HCT116 (cell line): ENCODE data around the gene OR2V2. TPM values are rescaled to one million over a fixed set of nuclear protein-coding genes. Genes with fewer than 3 reads are reported as not detected.

Source experiments
- ATAC-seq: fragments of 200-7000 bp; cut with Tn5 transposase; 2 replicates; pipeline ENCODE4 v1.9.1; 2020; ENCODE audit warnings: mild to moderate bottlenecking, moderate library complexity
- BruUV-seq: library from RNA; stranded (reverse); fragments of 400-500 nt; replicated peaks from 2 replicates; lab custom pipeline; 2021; lab: Mats Ljungman, UMichigan
- CTCF ChIA-PET: fragments of 300-600 bp; sonication (Branson Sonifier 250); formaldehyde crosslinking; loops from one replicate; lab custom pipeline; 2021; ENCODE audit warnings: antibody characterized with exemption; lab: Charles Lee
- POLR2A ChIA-PET: fragments of 300-600, 350-600 bp; sonication (Branson Sonifier 250); formaldehyde crosslinking; loops from one replicate; lab custom pipeline; 2021; ENCODE audit warnings: antibody characterized with exemption; lab: Charles Lee
- RAD21 ChIA-PET, 2 experiments: fragments of 300-600 bp; sonication (Branson Sonifier 250); formaldehyde crosslinking; loops; one replicate each; lab custom pipeline; 2023; ENCODE audit warnings: low total read pairs in 2 of 2; ENCODE audit not compliant: uncharacterized antibody in 2 of 2, unreplicated experiment in 2 of 2, low non-redundant PET in 1 of 2; lab: Charles Lee
- DNase-seq: peaks from one replicate; pipeline ENCODE4 v3.0.0-alpha.2; 2010; ENCODE audit warnings: low read depth, low spot score
- H2AFZ ChIP-seq: fragments of 200-600 bp; shearing (Covaris generic), sonication (generic); 2 replicates; pipeline ENCODE4 v1.6.1; 2017; ENCODE audit warnings: low read depth, mixed run types, mixed read lengths, antibody characterized with exemption, low read length; ENCODE audit not compliant: poor library complexity, severe bottlenecking
- H3K27ac ChIP-seq: 2 replicates; pipeline ENCODE4 v1.5.1; 2012; ENCODE audit warnings: low read depth, low read length
- H3K27me3 ChIP-seq: fragments of 200-600 bp; sonication (generic); 2 replicates; pipeline ENCODE4 v1.6.1; 2016; ENCODE audit warnings: mixed run types, low read length, mixed read lengths; ENCODE audit not compliant: insufficient read depth
- H3K36me3 ChIP-seq, 2 experiments: fragments of 200-500 bp in 1 of 2; fragments of 200-600 bp in 1 of 2; sonication (Bioruptor generic) in 1 of 2; sonication (generic) in 1 of 2; 2 replicates each; pipeline versions ENCODE4 v1.5.1 to v1.6.1; 2014 to 2016; ENCODE audit warnings: low read length in 2 of 2, inconsistent platforms in 1 of 2, mixed read lengths in 1 of 2, mixed run types in 1 of 2; ENCODE audit not compliant: insufficient read depth in 2 of 2, control insufficient read depth in 1 of 2
- H3K4me1 ChIP-seq, 2 experiments: fragments of 200-600 bp in 1 of 2; sonication (generic) in 1 of 2; 2 replicates each; pipeline versions ENCODE4 v1.5.1 to v1.6.1; 2012 to 2017; ENCODE audit warnings: low read length in 2 of 2, inconsistent platforms in 1 of 2, mild to moderate bottlenecking in 1 of 2, mixed read lengths in 1 of 2, mixed run types in 1 of 2, moderate library complexity in 1 of 2; ENCODE audit not compliant: insufficient read depth in 2 of 2, control insufficient read depth in 1 of 2
- H3K4me2 ChIP-seq: fragments of 200-600 bp; sonication (generic); 2 replicates; pipeline ENCODE4 v1.6.1; 2017; ENCODE audit warnings: mixed run types, low read length, mixed read lengths
- H3K4me3 ChIP-seq, 2 experiments: fragments of 200-600 bp in 1 of 2; sonication (generic) in 1 of 2; replicated peaks in 1 of 2; 2 replicates each; pipeline ENCODE4 v1.5.1; 2011 to 2016; ENCODE audit warnings: low read length in 2 of 2, control low read depth in 1 of 2, low read depth in 1 of 2, mild to moderate bottlenecking in 1 of 2, mixed read lengths in 1 of 2, mixed run types in 1 of 2
- H3K79me2 ChIP-seq: fragments of 200-600 bp; sonication (generic); 2 replicates; pipeline ENCODE4 v1.6.1; 2017; ENCODE audit warnings: mild to moderate bottlenecking, mixed run types, low read length, moderate library complexity, mixed read lengths; ENCODE audit not compliant: insufficient read depth
- H3K9ac ChIP-seq: fragments of 200-600 bp; sonication (generic); 2 replicates; pipeline ENCODE4 v1.6.1; 2016; ENCODE audit warnings: low read length, mixed read lengths
- H3K9me2 ChIP-seq: fragments of 200-600 bp; sonication (generic), shearing (Covaris generic); 2 replicates; pipeline ENCODE4 v1.6.1; 2017; ENCODE audit warnings: mixed run types, mild to moderate bottlenecking, moderate library complexity; ENCODE audit not compliant: insufficient read depth
- H3K9me3 ChIP-seq, 2 experiments: fragments of 200-500 bp in 1 of 2; fragments of 200-600 bp in 1 of 2; sonication (Bioruptor generic) in 1 of 2; sonication (generic) in 1 of 2; 2 replicates each; pipeline ENCODE4 v1.6.1; 2014 to 2017; ENCODE audit warnings: low read length in 2 of 2, mixed read lengths in 2 of 2, inconsistent platforms in 1 of 2, low read depth in 1 of 2, mild to moderate bottlenecking in 1 of 2, mixed run types in 1 of 2, moderate library complexity in 1 of 2; ENCODE audit not compliant: control insufficient read depth in 1 of 2, insufficient read depth in 1 of 2
- H4K20me1 ChIP-seq: fragments of 200-600 bp; sonication (generic), shearing (Covaris generic); 2 replicates; pipeline ENCODE4 v1.6.1; 2017; ENCODE audit warnings: mixed run types, mild to moderate bottlenecking, moderate library complexity; ENCODE audit not compliant: insufficient read depth
- CBX3 ChIP-seq: IDR thresholded peaks from 2 replicates; pipeline ENCODE4 v1.6.1; 2012; ENCODE audit warnings: low read depth
- EGR1 ChIP-seq: IDR thresholded peaks from 2 replicates; pipeline ENCODE4 v1.6.1; 2012; ENCODE audit warnings: low read depth
- FOSL1 ChIP-seq: IDR thresholded peaks from 2 replicates; pipeline ENCODE4 v1.6.1; 2012; ENCODE audit warnings: low read depth
- POLR2A ChIP-seq: IDR thresholded peaks from 2 replicates; pipeline ENCODE4 v1.7.0; 2011; ENCODE audit warnings: borderline replicate concordance; ENCODE audit not compliant: insufficient read depth, insufficient read length; ENCODE audit errors: extremely low read depth
- POLR2AphosphoS5 ChIP-seq: IDR thresholded peaks from 2 replicates; pipeline ENCODE4 v1.6.1; 2011; ENCODE audit warnings: mild to moderate bottlenecking, low read depth, low read length, moderate library complexity
- SIN3A ChIP-seq: IDR thresholded peaks from 2 replicates; pipeline ENCODE4 v1.6.1; 2012; ENCODE audit warnings: low read depth
- SP1 ChIP-seq: IDR thresholded peaks from 2 replicates; pipeline ENCODE4 v1.6.1; 2012; ENCODE audit warnings: low read depth
- SRF ChIP-seq: IDR thresholded peaks from 2 replicates; pipeline ENCODE4 v1.6.1; 2012; ENCODE audit warnings: low read depth
- TCF7L2 ChIP-seq: IDR thresholded peaks from 2 replicates; pipeline ENCODE4 v1.7.0; 2011; ENCODE audit warnings: borderline replicate concordance, inconsistent platforms; ENCODE audit not compliant: insufficient read depth, insufficient read length; ENCODE audit errors: extremely low read depth
- ZFX ChIP-seq: fragments of 450-650 bp; IDR thresholded peaks from 2 replicates; pipeline ENCODE4 v1.6.1; 2017
- ZNF274 ChIP-seq: fragments of 200-500 bp; sonication (Bioruptor generic); IDR thresholded peaks from 2 replicates; pipeline ENCODE4 v1.6.1; 2014; ENCODE audit warnings: mild to moderate bottlenecking, low read depth, low read length, inconsistent platforms
- intact Hi-C: fragments of 100-400 bp; cut with micrococcal nuclease; formaldehyde crosslinking; loops from 2 replicates; pipeline ENCODE4 v1.10.0; 2022
- total RNA-seq: library from RNA; stranded (reverse); gene quantifications from one replicate; pipeline ENCODE4 v1.2.1, GENCODE V29; 2021; ENCODE audit not compliant: unreplicated experiment
- TF ChIP-seq, protein P1 (sequence below), 3 experiments: fragments of 200-600 bp in 1 of 3; sonication (generic) in 1 of 3; IDR thresholded peaks in 2 of 3; conservative IDR thresholded peaks in 1 of 3; 2 replicates each; pipeline ENCODE4 v1.5.1; 2012 to 2017; ENCODE audit warnings: low read depth in 2 of 3, low read length in 2 of 3, antibody characterized with exemption in 1 of 3, borderline replicate concordance in 1 of 3, control low read depth in 1 of 3, mild to moderate bottlenecking in 1 of 3, mixed read lengths in 1 of 3, mixed run types in 1 of 3, moderate library complexity in 1 of 3; ENCODE audit not compliant: insufficient read depth in 1 of 3
- TF ChIP-seq, protein P2 (sequence below): IDR thresholded peaks from 2 replicates; pipeline ENCODE4 v1.6.1; 2012

The OR2V2 gene
- total RNA-seq, 1 experiment from 2014 or later = not detected

DNA sequence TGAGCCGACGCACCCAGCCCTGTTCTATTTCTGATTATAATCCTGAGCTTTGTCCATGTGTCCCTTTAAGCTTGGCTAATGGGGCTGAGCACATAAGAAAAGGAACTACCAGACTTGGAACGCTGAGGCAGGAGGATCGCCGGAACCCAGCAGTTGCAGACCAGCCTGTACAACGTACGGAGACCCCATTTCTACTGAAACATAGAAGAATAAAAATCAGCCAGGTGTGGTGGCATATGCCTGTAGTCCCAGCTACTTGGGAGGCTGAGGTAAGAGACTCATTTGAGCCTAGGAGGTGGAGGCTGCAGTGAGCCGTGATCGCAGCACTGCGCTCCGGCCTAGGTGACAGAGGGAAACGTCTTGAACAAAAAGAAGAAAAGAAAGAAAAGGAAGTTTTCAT lies 35.3 kb downstream of the OR2V2 start:
- ATAC-seq (no peak), DNase-seq (no peak)
- Histone ChIP-seq H3K4me2 (no peak overlapping the region), H3K9ac (no peak overlapping the region), H3K9me2 (no peaks in the 10 kb centered on the region), H3K9me3 (no peaks in the 10 kb centered on the region), H3K27me3 (no peaks in the 10 kb centered on the region), H3K36me3 (no peaks in the 10 kb centered on the region), H4K20me1 (no peaks in the 10 kb centered on the region), H3K79me2 (no peaks in the 10 kb centered on the region), H3K4me3 (no peak overlapping the region), H3K4me1 (peaks cover 15 to 33% of the 10 kb centered on the region in 2 experiments), H2AFZ (peak overlapping the region; percentile 17), H3K27ac (peak overlapping the region; percentile 18; the same call in 1 of the 2 replicates)
- TF ChIP-seq POLR2A = no peak
- no peak for TF ChIP-seq TCF7L2
- TF ChIP-seq, protein P1, sequence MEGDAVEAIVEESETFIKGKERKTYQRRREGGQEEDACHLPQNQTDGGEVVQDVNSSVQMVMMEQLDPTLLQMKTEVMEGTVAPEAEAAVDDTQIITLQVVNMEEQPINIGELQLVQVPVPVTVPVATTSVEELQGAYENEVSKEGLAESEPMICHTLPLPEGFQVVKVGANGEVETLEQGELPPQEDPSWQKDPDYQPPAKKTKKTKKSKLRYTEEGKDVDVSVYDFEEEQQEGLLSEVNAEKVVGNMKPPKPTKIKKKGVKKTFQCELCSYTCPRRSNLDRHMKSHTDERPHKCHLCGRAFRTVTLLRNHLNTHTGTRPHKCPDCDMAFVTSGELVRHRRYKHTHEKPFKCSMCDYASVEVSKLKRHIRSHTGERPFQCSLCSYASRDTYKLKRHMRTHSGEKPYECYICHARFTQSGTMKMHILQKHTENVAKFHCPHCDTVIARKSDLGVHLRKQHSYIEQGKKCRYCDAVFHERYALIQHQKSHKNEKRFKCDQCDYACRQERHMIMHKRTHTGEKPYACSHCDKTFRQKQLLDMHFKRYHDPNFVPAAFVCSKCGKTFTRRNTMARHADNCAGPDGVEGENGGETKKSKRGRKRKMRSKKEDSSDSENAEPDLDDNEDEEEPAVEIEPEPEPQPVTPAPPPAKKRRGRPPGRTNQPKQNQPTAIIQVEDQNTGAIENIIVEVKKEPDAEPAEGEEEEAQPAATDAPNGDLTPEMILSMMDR (IDR thresholded peaks at IDR 0.05 in 2 of 3, conservative IDR thresholded peaks at IDR 0.05 in 1 of 3; ENCODE audit: borderline replicate concordance in 1 of 3, insufficient read depth in 1 of 3, low read depth in 2 of 3, low read length in 2 of 3) = no peak
- TF ChIP-seq SP1 = no peak
- TF ChIP-seq SIN3A = no peak
- TF ChIP-seq SRF = no peak
- no peak for TF ChIP-seq POLR2AphosphoS5
- TF ChIP-seq, protein P2, sequence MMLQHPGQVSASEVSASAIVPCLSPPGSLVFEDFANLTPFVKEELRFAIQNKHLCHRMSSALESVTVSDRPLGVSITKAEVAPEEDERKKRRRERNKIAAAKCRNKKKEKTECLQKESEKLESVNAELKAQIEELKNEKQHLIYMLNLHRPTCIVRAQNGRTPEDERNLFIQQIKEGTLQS = no peak
- TF ChIP-seq EGR1 = no peak
- no peak for TF ChIP-seq FOSL1
- TF ChIP-seq ZNF274 = no peak
- no peak for TF ChIP-seq CBX3
- no peak for TF ChIP-seq ZFX
- ChIA-PET POLR2A (no interaction called here), CTCF (no interaction called here), RAD21 (no interaction called here)
- no TSS peak for BruUV-seq
- intact Hi-C loops = loop anchor here (5.0 kb wide), 1 partner anchor 75 kb away; no protein-coding TSS in a partner anchor
